Fibroblast of villous mesenchyme (primary cell): ENCODE data around the gene SLC35A3. TPM values are rescaled to one million over a fixed set of nuclear protein-coding genes. Genes with fewer than 3 reads are reported as not detected.

Experiments
- DNase-seq: peaks from one replicate; pipeline ENCODE4 v3.0.0-alpha.2; 2010; ENCODE audit warnings: low read depth
- H3K4me3 ChIP-seq: 2 replicates; pipeline ENCODE4 v1.5.1; 2011; ENCODE audit warnings: low read depth, mild to moderate bottlenecking, low read length
- total RNA-seq: library from RNA; depleted of rRNA; stranded (reverse); fragments of >200 nt; gene quantifications from 2 replicates; pipeline ENCODE4 v1.2.3, GENCODE V29; 2012
- TF ChIP-seq, protein P1 (sequence below): IDR thresholded peaks from 2 replicates; pipeline ENCODE4 v1.5.1; 2012; ENCODE audit warnings: low read depth, mild to moderate bottlenecking, low read length; ENCODE audit not compliant: insufficient read depth

The SLC35A3 gene
- total RNA-seq, 1 donor: 28.1 TPM

DNA sequence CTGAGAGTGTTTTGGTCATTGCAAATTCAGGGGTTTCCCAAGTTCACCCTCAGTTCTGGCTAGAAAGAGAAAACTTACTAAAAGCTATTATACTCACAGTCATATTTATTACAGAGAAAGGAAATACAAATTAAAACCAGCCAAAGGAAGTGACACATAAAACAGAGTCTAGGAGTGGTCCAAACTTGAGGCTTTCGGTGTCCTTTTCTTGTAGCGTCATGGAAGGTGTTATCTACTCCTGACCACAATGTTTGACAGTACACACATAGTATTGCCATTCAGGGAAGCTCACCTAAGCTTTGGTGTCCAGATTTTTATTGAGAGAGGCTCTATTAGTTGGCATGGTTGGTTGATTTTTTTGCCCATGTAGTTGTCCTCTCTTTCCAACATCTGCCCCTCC is 59.0 kb downstream of the SLC35A3 start:
- TF ChIP-seq, protein P1, sequence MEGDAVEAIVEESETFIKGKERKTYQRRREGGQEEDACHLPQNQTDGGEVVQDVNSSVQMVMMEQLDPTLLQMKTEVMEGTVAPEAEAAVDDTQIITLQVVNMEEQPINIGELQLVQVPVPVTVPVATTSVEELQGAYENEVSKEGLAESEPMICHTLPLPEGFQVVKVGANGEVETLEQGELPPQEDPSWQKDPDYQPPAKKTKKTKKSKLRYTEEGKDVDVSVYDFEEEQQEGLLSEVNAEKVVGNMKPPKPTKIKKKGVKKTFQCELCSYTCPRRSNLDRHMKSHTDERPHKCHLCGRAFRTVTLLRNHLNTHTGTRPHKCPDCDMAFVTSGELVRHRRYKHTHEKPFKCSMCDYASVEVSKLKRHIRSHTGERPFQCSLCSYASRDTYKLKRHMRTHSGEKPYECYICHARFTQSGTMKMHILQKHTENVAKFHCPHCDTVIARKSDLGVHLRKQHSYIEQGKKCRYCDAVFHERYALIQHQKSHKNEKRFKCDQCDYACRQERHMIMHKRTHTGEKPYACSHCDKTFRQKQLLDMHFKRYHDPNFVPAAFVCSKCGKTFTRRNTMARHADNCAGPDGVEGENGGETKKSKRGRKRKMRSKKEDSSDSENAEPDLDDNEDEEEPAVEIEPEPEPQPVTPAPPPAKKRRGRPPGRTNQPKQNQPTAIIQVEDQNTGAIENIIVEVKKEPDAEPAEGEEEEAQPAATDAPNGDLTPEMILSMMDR: no peak
- no peak overlapping the region for H3K4me3 ChIP-seq
- no peak for DNase-seq

DNA sequence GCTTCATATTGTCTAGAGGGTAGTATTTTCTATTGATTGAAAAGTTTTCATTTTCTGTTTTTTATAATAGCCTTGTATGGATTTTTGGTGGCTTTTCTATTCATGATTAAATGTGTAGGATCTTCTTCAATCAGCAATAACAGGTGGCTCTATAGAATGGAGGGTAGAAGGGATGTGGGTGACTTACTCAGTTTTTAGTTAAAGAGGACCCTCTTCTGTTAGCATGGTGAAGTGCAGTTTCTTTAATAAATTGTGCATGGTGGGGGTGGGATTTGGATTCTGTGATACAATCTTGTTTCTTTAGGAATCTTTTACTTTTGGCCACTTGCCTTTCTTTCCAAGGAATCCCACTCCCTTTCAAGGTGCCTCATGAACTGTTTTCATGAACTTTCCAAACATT is 64.7 kb downstream of the SLC35A3 start:
- TF ChIP-seq, protein P1: peak; percentile 54
- H3K4me3 ChIP-seq: no peak overlapping the region
- peak; percentile 49 for DNase-seq

DNA sequence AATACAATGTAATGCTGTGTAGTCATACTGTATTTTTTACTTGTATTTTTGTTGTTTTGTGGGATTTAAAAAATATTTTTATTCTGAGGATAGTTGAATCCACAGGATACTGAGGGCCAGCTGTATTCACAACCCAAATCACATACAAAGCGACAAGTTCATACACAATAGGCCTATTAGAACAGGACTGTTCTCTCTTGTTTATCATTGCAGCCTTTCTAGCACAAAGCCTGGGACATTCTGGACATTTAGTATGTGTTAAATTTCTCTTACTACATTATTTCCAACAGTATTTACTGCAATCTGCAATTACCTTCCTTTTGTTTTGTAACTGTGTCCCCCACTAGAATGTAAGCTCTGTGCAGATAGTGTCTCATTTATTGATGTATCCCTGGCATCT is 65.4 kb downstream of the SLC35A3 start:
- no peak for DNase-seq
- no peak overlapping the region for H3K4me3 ChIP-seq
- TF ChIP-seq, protein P1: no peak

DNA sequence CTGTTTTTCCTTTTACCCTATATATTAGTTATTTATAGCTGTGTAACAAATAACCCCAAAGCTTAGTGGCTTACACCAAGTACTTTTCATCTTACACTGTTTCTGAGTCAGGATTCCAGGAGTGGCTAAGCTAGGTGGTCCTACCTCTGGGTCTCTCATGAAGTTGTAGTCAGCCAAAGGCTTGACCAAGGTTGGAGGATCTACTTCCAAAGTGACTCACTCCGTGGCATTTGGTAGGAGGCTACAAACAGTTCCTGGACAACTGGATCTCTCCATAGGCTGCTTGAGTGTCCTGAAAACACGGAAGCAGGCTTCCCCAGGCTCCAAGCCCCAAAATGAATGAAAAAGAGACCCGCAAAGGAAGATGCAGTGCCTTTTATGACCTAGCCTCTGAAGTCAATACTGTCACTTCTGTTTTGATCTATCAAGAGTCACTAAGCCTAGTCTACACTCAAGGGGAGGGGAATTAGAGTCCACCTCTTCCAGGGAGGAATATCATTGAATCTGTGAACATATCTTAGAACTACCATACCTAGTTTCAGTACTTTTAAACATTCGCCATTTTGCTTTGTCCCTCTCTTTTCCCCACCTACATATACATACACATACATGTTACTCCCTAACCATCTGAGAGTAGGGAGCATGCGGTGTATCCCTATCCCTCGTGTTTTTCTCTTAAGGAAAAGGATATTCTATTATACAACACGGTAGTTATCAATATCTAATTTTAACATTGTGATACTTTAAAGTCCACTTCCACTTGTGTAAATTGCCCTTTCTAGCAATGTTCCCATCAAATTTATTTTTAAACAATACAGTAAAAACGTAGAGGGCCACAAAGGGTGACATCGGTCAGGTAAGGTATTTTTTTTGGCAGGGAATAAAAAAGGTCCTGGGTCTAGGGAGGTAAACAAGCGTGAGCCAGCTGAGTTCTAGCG is 67.2 kb downstream of the SLC35A3 start:
- DNase-seq: peak; percentile 37
- TF ChIP-seq, protein P1: no peak
- H3K4me3 ChIP-seq: peak overlapping the region; percentile 96

DNA sequence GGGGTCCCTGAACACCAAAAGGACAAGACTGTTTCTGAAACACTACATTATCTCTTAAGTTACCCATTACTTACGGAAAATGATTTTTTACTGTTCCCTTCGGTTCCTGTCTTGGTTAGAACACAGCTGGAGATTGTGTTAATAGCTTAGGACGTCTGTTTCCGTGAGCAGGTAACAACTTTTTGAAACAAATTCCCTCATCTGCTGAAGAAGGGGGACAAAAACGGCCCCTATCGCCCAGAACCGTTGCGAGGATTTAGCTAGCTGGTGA is 67.8 kb downstream of the SLC35A3 start:
- no peak for DNase-seq
- H3K4me3 ChIP-seq: peak overlapping the region; percentile 96
- TF ChIP-seq, protein P1: no peak

DNA sequence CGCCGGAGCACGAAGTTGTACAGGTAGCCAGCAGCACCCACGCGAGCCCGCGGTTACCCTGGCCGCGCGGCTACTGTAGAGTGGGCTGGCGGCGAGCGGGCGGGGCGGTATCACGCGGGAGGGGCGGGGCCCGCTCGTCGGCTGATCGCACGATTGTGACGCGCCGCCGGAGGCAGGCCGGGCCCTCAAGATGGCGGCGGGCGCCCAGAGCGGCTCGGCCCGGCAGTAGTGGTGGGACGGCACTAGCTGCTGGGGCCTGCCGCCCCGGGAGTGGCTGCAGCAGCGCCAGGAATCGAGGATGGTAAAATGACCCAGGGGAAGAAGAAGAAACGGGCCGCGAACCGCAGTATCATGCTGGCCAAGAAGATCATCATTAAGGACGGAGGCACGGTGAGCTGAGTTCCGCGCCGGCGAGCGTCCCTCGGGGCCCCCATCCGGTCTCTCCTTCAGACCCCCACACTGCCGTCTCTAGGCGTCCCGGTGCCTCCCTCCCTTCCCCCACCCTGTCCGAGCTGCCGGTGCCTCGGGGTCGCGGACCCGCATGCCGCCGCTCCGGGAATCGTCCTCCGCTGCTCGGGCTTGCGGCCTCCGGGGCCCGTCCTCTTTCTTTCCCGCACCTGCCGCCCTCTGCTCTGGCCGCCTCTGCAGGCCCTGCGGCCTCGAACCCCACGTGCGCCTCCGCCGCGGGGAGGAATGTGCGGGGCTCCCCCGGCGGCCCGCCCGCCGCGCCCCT is 68.3 kb downstream of the SLC35A3 start:
- H3K4me3 ChIP-seq: peak overlapping the region; percentile 96

More for the DNA sequence above, 68.3 kb downstream of the SLC35A3 start:
- TF ChIP-seq, protein P1: no peak
- DNase-seq: peak; percentile 88
